GM21576 (cell line): ENCODE data around the gene KRTAP4-4.
"Not testable (repeated sequence)": the region's sequence is repeated elsewhere in the genome, so short reads cannot be mapped to it uniquely, and the experiment has no call there.

Source experiments
- ATAC-seq: cut with Tn5 transposase; IDR thresholded peaks from one replicate; pipeline ENCODE4 v1.9.1; 2021; ENCODE audit warnings: mild to moderate bottlenecking, moderate library complexity; ENCODE audit not compliant: unreplicated experiment

Gene KRTAP4-4

DNA sequence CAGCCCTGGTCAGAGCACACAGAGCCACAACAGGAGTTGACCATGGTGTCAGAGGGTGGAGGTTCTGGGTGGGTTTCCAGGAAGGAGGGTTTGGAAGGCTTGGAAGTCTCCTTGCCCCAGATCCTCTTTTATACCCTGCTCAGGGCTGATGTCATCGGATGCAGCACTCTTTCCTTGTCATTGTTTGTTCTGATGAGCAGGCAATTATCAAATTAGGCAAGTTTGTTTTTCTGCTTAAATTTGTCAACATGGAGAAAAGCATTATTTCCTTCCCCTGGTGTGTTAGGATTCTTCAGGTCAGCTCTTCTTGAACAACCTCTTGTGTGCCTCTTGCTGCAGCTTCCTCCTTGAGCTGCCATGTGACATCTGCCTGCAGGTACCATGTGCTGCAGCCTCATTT is at the start of gene KRTAP4-4:
Gene KRTAP4-4, minus strand, starts transcription at position 101 of the 400 bp plus-strand sequence. Its CDS starts 57 bp downstream, at position 44.
- no peak for ATAC-seq

GRCh38 chr17:41199421-41200078 is 39.0 kb upstream of the KRTAP4-4 start:
- no peak for ATAC-seq

DNA sequence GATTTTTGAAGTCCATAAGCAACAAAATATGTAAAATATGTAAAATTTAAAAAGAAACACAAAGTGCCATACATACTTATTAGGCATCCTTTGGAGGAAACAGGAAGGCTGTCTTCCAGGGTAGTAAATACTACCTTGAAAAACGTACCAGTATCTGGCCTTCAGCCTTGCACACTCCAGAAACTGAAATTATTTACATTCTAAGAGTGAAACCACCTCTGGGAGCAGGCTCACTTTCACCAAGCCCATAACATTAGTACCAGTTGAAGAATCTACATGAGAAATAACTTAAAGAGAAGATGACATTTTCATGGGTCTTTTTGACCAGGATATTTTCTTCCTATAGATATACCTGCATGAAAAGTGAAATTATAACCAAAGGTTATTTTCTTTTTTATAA is 35.5 kb upstream of the KRTAP4-4 start:
- ATAC-seq: no peak

DNA sequence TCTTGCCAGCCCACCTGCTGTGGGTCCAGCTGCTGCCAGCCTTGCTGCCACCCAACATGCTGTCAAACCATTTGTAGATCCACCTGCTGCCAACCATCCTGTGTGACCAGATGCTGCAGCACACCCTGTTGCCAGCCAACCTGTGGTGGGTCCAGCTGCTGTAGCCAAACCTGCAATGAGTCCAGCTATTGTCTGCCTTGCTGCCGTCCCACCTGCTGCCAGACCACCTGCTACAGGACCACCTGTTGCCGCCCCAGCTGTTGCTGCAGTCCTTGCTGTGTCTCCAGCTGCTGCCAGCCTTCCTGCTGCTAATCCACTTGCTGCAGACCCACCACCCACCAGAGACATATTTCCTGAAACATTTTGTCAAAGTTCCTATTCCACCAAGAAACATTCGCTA is 29.8 kb upstream of the KRTAP4-4 start:
- no peak for ATAC-seq

GRCh38 chr17:41189837-41190318 is 29.3 kb upstream of the KRTAP4-4 start, which contains the start of gene KRTAP9-1:
TSS of gene KRTAP9-1 (plus strand) at chr17:41189887. CDS start at chr17:41189887, 0 bp downstream.
- not testable (repeated sequence) for ATAC-seq

DNA sequence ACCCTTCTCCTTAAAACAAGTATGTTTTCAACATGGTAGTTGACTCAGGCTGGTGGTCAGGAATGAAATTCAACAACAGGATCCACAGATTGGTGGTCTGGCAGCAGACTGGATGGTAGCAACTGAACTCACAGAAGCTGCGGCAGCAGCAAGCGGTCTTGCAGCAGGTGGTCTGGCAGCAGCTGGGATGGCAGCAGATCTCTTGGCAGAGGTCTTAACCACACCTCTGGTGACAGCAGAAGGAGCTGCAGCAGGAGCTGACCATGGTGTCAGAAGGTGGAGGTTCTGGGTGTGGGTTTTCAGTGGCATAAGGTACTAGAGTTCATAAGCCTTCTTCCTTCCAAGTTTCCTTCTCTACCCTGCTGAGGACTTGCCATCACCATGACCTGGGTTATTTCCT is 26.3 kb upstream of the KRTAP4-4 start:
- ATAC-seq: no peak

DNA sequence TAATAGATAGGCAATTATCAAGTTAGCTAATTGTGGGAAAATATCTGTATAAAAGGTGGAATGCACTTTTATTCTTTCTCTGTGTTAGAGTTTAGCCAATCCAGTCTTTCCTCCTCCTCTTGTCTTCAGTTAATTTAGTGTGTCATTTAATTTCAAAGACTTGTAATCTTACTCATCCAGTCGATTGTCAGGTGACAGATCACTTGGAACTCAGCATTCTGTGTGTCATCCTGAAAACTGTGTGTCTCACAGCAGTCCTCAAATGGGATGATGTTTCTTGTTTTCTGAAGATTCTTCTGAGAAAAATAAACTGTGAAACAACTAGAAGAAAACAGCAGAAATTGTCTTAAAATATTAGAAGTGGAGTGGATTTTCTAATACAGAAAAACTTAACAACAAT is 24.5 kb upstream of the KRTAP4-4 start:
- ATAC-seq: no peak

DNA sequence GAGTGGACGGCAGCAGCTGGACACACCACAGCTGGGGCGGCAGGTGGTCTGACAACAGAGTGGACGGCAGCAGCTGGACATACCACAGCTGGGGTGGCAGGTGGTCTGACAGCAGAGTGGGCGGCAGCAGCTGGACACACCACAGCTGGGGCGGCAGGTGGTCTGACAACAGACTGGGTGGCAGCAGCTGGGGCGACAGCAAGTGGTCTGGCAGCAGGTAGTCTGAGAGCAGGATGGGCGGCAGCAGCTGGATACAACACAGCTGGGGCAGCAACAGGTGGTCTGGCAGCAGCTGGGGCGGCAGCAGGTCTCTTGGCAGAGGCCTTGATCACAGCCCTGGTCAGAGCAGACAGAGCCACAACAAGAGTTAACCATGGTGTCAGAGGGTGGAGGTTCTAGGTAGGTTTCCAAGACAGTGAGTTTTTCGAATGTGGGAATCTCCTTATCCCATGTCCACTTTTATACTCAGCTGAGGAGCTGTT is 24.0 kb upstream of the KRTAP4-4 start, which contains the start of gene KRTAP4-1:
Gene KRTAP4-1, minus strand, starts transcription at position 432 of the 482 bp plus-strand sequence. Its CDS starts 57 bp downstream, at position 375.
- ATAC-seq: no peak

- no peak for ATAC-seq
These were observed 18.5 kb upstream of the KRTAP4-4 start for GRCh38 chr17:41178843-41179616.

GRCh38 chr17:41178341-41178740 is 17.8 kb upstream of the KRTAP4-4 start:
- no peak for ATAC-seq

GRCh38 chr17:41177727-41178271 is 17.3 kb upstream of the KRTAP4-4 start, which contains the start of gene KRTAP4-2:
TSS of gene KRTAP4-2 (minus strand) at chr17:41178221. CDS start at chr17:41178164, 57 bp downstream.
- no peak for ATAC-seq

- no peak for ATAC-seq
These were observed 16.3 kb upstream of the KRTAP4-4 start for GRCh38 chr17:41176744-41177387.

GRCh38 chr17:41171886-41172285 is 11.3 kb upstream of the KRTAP4-4 start:
- no peak for ATAC-seq

DNA sequence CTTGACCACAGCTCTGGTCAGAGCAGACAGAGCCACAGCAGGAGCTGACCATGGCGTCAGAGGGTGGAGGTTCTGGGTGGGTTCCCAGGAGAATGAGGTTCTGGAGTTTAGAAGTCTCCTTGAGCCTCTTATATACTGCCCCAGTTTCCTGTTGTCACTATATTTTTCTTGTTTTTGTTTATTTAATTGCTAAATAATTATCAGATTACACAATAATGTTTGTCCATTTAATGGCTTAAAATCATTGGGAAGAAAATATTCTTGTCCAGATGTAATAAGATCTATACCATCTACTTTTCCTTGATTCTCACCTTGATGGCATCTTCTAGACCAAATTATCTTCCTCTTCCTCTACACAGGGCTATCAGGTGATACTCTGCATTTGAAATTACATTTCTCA is 7.6 kb upstream of the KRTAP4-4 start, which contains the start of gene KRTAP4-3:
Gene KRTAP4-3, minus strand, starts transcription at position 101 of the 400 bp plus-strand sequence. Its CDS starts 49 bp downstream, at position 52.
- no peak for ATAC-seq

DNA sequence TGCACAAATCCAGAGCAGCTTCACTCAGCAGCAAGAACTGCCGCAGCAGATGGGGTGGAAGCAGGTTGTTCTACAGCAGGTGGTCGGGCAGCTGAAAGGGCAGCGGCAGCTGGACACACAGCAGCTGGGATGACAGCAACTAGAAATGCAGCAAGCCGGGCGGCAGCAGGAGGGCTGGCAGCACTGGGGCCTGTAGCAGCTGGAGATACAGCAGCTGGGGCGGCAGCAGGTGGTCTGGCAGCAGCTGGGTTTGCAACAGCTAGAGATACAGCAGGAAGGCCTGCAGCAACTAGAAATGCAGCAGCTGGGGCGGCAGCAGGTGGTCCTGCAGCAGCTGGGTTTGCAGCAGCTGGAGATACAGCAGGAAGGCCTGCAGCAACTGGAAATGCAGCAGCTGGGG is 7.0 kb upstream of the KRTAP4-4 start:
- ATAC-seq: no peak

- no peak for ATAC-seq
These were observed 3.3 kb upstream of the KRTAP4-4 start for GRCh38 chr17:41163828-41164227.

DNA sequence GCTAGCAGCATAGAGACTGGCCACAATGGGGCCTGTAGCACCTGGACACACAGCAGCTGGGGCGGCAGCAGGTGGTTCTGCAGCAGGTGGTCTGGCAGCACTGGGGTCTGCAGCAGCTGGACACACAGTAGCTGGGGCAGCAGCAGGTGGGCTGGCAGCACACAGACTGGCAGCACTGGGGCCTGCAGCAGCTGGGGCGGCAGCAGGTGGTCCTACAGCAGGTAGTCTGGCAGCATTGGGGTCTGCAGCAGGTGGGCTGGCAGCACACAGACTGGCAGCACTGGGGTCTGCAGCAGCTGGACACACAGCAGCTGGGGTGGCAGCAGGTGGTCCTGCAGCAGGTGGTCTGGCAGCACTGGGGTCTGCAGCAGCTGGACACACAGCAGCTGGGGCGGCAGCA is 358 bp downstream of the KRTAP4-4 start:
- not testable (repeated sequence) for ATAC-seq

- no peak for ATAC-seq
These were observed 6.7 kb downstream of the KRTAP4-4 start for GRCh38 chr17:41153856-41154255.

- ATAC-seq: no peak
These were observed 9.0 kb downstream of the KRTAP4-4 start for GRCh38 chr17:41151525-41151924.

GRCh38 chr17:41150026-41150425 is 10.5 kb downstream of the KRTAP4-4 start:
- no peak for ATAC-seq

GRCh38 chr17:41149652-41149985 is 10.9 kb downstream of the KRTAP4-4 start, which contains the start of gene KRTAP4-5:
TSS of gene KRTAP4-5 (minus strand) at chr17:41149825. CDS start at chr17:41149767, 58 bp downstream.
- ATAC-seq: no peak
